ENCODE data around the gene HK1.

HK1 gene

DNA sequence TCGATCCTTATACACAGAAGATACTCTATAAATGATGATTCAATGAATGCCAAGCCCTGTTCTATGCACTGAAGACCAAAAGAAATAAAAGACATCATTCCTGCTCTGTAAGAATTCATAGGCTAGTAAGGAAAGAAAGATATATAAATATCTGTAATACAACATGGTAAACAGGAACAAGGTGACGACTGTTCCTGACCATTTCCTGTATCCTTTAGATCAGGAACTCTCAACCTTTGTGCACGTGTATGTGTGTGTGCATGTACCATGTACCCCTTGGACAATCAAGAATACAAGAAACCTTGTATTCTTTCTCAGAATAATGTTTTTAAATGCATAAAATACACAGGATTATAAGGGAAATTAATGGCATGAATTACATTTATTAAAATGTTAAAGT is 7.3 kb upstream of the HK1 start:
- H3F3A ChIP-seq (ENCODE audit: insufficient read depth, low read length), result no peaks in the 10 kb centered on the region

DNA sequence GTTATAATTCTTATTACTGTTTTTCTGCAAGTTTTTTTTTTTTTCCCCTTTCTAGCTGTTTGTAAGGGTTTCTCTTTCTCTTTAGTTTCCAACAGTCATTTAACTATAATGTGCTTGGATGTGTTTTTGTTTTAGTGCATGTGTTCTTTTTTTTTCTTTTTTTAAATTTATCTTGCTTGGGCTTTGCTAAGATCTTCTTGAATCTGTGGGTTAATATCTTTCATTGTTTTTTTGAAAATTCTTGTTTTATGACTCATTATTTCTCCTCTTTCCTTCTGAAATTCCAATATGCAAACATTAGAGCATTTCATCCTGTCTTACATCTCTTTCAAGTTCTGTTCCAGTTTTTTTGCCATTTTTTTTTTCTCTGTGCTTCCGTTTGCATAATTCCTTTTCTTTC is 5.7 kb upstream of the HK1 start:
- no peaks in the 10 kb centered on the region for H3K9me2 ChIP-seq (ENCODE audit: low read depth, low read length)
- no peak overlapping the region for H3K4me2 ChIP-seq (ENCODE audit: low read length)
- no peak overlapping the region for H3K4me3 ChIP-seq (ENCODE audit: low read depth, low read length, poor library complexity, severe bottlenecking)
- H3F3A ChIP-seq (ENCODE audit: insufficient read depth, low read length), result no peaks in the 10 kb centered on the region
- H2AFZ ChIP-seq (ENCODE audit: low read length), result no peak overlapping the region
- no peaks in the 10 kb centered on the region; the same call in 1 of the 2 replicates for H3K27me3 ChIP-seq (ENCODE audit: insufficient read depth, low read length)
- no peak overlapping the region for H3K9ac ChIP-seq (ENCODE audit: low read length)
- H3K36me3 ChIP-seq (ENCODE audit: insufficient read depth, low read length), result no peaks in the 10 kb centered on the region
- no peak overlapping the region for H3K27ac ChIP-seq (ENCODE audit: low read depth, low read length, poor library complexity, severe bottlenecking)
- no peaks in the 10 kb centered on the region for H3K4me1 ChIP-seq (ENCODE audit: insufficient read depth, low read length, severe bottlenecking)
- no peaks in the 10 kb centered on the region for H4K20me1 ChIP-seq (ENCODE audit: insufficient read depth, low read length)
- H3K79me2 ChIP-seq (ENCODE audit: insufficient read depth, low read length), result no peaks in the 10 kb centered on the region
- no peak for TF ChIP-seq CTCF (IDR thresholded peaks at IDR 0.05; ENCODE audit: low read length)
- no peak for TF ChIP-seq EZH2 (IDR thresholded peaks at IDR 0.05; ENCODE audit: borderline replicate concordance, low read length)
- no peaks in the 10 kb centered on the region for H3K9me3 ChIP-seq (ENCODE audit: low read length)

More for the DNA sequence above, 7.3 kb upstream of the HK1 start:
- no peak overlapping the region for H2AFZ ChIP-seq (ENCODE audit: low read length)
- no peak overlapping the region for H3K27ac ChIP-seq (ENCODE audit: low read depth, low read length, poor library complexity, severe bottlenecking)
- no peaks in the 10 kb centered on the region for H3K9me2 ChIP-seq (ENCODE audit: low read depth, low read length)
- H3K4me1 ChIP-seq (ENCODE audit: insufficient read depth, low read length, severe bottlenecking), result no peaks in the 10 kb centered on the region
- no peaks in the 10 kb centered on the region for H3K36me3 ChIP-seq (ENCODE audit: insufficient read depth, low read length)
- no peak overlapping the region for H3K4me3 ChIP-seq (ENCODE audit: low read depth, low read length, poor library complexity, severe bottlenecking)
- H4K20me1 ChIP-seq (ENCODE audit: insufficient read depth, low read length), result no peaks in the 10 kb centered on the region
- no peaks in the 10 kb centered on the region for H3K79me2 ChIP-seq (ENCODE audit: insufficient read depth, low read length)
- no peak for TF ChIP-seq EZH2 (IDR thresholded peaks at IDR 0.05; ENCODE audit: borderline replicate concordance, low read length)
- TF ChIP-seq CTCF (IDR thresholded peaks at IDR 0.05; ENCODE audit: low read length), result no peak
- H3K9me3 ChIP-seq (ENCODE audit: low read length), result no peaks in the 10 kb centered on the region
- H3K9ac ChIP-seq (ENCODE audit: low read length), result no peak overlapping the region
- H3K4me2 ChIP-seq (ENCODE audit: low read length), result no peak overlapping the region
- H3K27me3 ChIP-seq (ENCODE audit: insufficient read depth, low read length), result no peaks in the 10 kb centered on the region; the same call in 1 of the 2 replicates

- no peak overlapping the region for H3K4me2 ChIP-seq (ENCODE audit: low read length)
- no peaks in the 10 kb centered on the region for H3K27me3 ChIP-seq (ENCODE audit: insufficient read depth, low read length)
- no peak overlapping the region for H3K9ac ChIP-seq (ENCODE audit: low read length)
- TF ChIP-seq EZH2 (IDR thresholded peaks at IDR 0.05; ENCODE audit: borderline replicate concordance, low read length) (no peak), CTCF (IDR thresholded peaks at IDR 0.05; ENCODE audit: low read length) (no peak)
- no peak overlapping the region for H2AFZ ChIP-seq (ENCODE audit: low read length)
- H3F3A ChIP-seq (ENCODE audit: insufficient read depth, low read length), result no peaks in the 10 kb centered on the region
- no peaks in the 10 kb centered on the region for H3K9me2 ChIP-seq (ENCODE audit: low read depth, low read length)
- H3K4me1 ChIP-seq (ENCODE audit: insufficient read depth, low read length, severe bottlenecking), result peaks cover 17% of the 10 kb centered on the region
- H3K9me3 ChIP-seq (ENCODE audit: low read length), result no peaks in the 10 kb centered on the region
- no peaks in the 10 kb centered on the region for H3K36me3 ChIP-seq (ENCODE audit: insufficient read depth, low read length)
- no peak overlapping the region for H3K4me3 ChIP-seq (ENCODE audit: low read depth, low read length, poor library complexity, severe bottlenecking)
- H3K79me2 ChIP-seq (ENCODE audit: insufficient read depth, low read length), result no peaks in the 10 kb centered on the region
- H4K20me1 ChIP-seq (ENCODE audit: insufficient read depth, low read length), result no peaks in the 10 kb centered on the region
- no peak overlapping the region for H3K27ac ChIP-seq (ENCODE audit: low read depth, low read length, poor library complexity, severe bottlenecking)
These were observed 2.9 kb upstream of the HK1 start for GRCh38 chr10:69275444-69275843.
